ENCODE data around the gene MYT1.

DNA sequence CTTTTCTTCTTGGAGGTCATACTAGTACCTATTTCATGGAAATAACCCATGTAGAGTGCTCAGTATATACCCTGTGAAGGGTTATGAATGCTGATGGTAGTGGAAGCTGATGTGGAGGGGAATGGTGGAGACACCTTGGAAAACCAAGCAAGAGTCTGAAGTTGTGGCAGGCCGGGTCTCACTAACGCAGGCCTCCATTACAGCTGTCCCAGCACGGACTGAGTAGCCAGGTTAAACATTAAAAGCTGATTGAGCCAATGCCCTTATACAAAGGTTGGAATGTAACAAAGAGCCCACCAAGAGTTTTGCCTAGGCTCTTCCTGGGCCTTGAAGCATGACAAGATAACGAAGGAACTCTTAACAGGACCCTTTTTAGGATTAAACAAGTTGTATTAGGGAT is 89.2 kb downstream of the MYT1 start:
- TF ChIP-seq, protein P1, sequence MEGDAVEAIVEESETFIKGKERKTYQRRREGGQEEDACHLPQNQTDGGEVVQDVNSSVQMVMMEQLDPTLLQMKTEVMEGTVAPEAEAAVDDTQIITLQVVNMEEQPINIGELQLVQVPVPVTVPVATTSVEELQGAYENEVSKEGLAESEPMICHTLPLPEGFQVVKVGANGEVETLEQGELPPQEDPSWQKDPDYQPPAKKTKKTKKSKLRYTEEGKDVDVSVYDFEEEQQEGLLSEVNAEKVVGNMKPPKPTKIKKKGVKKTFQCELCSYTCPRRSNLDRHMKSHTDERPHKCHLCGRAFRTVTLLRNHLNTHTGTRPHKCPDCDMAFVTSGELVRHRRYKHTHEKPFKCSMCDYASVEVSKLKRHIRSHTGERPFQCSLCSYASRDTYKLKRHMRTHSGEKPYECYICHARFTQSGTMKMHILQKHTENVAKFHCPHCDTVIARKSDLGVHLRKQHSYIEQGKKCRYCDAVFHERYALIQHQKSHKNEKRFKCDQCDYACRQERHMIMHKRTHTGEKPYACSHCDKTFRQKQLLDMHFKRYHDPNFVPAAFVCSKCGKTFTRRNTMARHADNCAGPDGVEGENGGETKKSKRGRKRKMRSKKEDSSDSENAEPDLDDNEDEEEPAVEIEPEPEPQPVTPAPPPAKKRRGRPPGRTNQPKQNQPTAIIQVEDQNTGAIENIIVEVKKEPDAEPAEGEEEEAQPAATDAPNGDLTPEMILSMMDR (IDR thresholded peaks at IDR 0.05) = no peak
- TF ChIP-seq POLR2A (IDR thresholded peaks at IDR 0.05) = no peak
